Left hindlimb (tissue), 1 donor: Measurements from ENCODE around the gene DDX42.

Experiments used
- DNase-seq: peaks from one replicate; pipeline ENCODE4 v3.0.0-alpha.2; 2018

The DDX42 gene, protein sequence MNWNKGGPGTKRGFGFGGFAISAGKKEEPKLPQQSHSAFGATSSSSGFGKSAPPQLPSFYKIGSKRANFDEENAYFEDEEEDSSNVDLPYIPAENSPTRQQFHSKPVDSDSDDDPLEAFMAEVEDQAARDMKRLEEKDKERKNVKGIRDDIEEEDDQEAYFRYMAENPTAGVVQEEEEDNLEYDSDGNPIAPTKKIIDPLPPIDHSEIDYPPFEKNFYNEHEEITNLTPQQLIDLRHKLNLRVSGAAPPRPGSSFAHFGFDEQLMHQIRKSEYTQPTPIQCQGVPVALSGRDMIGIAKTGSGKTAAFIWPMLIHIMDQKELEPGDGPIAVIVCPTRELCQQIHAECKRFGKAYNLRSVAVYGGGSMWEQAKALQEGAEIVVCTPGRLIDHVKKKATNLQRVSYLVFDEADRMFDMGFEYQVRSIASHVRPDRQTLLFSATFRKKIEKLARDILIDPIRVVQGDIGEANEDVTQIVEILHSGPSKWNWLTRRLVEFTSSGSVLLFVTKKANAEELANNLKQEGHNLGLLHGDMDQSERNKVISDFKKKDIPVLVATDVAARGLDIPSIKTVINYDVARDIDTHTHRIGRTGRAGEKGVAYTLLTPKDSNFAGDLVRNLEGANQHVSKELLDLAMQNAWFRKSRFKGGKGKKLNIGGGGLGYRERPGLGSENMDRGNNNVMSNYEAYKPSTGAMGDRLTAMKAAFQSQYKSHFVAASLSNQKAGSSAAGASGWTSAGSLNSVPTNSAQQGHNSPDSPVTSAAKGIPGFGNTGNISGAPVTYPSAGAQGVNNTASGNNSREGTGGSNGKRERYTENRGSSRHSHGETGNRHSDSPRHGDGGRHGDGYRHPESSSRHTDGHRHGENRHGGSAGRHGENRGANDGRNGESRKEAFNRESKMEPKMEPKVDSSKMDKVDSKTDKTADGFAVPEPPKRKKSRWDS

DNA sequence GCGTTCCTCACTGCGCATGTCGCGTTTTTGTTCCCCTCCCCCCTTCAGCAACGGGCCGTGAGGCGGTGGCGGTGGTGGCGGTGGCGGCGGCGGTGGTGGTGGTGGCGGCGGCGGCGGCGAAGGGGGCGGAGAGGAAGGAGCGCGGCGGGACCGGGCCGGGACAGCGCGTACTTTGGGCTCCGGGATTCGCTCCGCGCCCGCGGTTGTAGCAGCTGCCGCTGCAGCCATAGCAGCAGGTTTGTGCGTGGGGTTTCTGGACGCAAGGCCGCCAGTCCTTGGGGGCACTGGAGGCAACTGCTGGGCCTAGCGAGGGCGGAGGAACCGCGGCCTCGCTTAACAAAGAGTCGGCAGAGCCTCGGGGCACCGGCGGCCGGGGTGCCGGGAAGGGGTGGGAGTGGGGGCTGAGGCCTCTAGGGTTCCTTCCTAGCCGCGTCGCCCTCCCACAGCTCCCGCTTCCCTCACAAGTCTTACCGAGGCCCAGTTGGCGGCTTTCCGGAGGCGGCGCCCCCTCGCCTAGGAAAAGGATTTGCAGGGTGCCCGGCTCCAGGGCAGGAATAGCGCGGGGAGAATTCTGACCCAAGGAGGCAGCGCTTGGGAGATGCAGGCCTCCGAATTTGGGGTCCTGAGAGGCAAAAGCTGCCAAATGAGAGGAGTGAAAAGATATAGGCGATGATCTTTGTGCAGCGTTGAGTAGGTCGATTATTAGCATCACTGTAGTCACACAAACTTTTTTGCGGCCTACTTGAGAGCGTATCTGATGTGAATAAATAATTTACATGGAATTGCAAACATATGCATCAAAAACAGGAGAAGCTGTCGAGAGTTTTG, at the start of gene DDX42:
DDX42 (plus strand) TSS at position 30 of the 828 bp plus-strand sequence. CDS start 12,880 bp downstream, outside the sequence.
- DNase-seq: peak; percentile 79

DNA sequence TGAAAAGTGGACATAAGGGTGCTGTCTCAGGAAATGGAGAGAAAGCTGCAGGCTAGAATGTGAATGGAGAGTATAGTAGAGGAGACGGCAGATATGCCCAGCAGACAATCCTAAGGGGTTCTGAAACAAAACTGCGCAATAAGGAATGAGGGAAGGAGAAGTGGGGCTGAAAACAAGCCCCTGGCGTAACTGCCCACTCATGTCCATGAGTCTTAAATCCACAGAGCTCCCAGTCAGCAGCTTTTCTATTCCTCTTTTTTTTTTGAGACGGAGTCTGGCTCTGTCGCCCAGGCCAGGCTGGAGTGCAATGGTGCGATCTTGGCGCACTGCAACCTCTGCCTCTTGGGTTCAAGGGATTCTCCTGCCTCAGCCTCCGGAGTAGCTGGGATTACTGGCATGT, 38.3 kb upstream of the DDX42 start:
- DNase-seq: no peak

DNA sequence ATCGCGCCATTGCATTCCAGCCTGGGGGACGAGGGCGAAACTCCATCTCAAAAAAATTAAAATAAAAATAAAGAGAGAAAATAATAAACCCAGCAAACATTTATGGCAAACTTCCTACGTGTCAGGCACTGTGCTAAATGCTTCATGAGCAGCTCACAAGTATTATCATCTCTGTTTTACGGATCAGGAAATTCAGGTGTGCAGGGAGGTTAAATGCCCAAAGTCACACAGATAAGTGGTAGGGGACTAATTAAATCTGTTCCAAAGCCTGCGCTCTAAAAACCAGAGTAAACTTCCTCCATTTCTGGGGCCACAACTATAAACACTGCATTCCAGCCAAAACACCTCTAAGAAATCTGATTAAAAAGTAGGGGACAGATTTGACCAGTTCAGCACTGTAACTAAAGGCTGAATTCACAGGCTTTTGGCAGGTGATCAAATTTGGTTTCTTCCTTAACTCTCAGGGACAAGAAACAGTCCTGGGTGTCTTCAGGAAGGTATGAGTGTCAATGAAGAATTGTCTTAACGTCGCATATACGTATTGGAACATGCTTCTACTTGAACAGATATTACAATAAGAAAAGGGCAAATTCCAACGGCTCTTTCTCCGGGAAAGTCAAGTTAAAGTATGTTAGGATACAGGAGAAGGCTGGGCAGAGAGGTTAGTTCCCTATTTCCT, 33.4 kb upstream of the DDX42 start:
- DNase-seq: no peak

DNA sequence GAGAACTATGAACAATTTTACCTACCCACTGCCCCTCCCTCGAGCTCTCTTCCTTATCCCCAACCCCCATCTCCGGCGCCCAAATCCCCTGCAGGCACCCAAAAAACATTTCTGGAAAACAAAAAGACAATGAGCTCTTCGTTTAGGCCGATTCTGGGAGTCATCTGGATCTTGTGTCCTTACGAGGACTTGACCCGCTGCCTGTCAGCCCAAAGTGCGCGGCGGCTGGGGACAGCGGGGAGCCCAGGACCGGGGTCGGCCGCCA, 32.9 kb upstream of the DDX42 start:
- no peak for DNase-seq

DNA sequence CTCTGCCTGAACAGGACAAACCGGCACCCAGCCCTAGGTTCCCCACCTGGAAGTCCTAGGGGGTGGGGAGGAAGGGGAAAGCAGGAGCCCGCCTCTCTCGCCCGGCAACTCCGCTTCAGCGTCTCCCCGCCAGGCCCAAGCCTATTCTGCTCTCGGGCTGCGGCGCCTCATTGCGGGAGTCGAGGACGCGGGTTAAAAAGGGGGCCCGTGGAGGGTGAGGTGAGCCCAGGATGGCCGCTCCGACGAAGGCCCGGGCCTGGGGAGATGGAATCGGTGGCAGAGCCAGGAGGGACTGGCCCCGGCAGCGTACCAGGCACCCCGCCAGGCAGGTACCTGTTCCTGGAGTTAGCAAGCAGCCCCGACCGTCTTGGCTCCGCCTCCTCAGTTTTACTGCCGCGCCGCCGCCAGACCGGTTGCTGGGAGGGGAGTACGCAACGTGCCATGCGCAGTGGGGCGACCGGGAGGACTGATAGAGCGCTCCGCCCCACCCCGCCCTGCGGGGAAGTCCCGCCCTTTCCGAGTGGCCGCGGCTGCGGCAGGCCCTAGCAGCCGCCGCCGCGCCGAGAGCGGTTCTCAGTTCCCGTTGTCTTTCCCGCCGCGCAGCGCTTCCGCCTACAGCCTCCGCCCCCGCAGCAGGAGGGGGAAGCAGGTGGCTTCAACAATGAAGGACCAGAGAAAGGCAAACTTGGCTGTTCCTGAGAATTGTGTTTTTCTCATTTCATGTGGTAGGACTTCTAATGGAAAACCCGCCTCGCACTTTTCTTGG, 32.4 kb upstream of the DDX42 start, which contains the start of gene STRADA:
STRADA (minus strand) TSS at position 392 of the 766 bp plus-strand sequence. CDS start 13,430 bp downstream, outside the sequence.
- DNase-seq: peak; percentile 98

DNA sequence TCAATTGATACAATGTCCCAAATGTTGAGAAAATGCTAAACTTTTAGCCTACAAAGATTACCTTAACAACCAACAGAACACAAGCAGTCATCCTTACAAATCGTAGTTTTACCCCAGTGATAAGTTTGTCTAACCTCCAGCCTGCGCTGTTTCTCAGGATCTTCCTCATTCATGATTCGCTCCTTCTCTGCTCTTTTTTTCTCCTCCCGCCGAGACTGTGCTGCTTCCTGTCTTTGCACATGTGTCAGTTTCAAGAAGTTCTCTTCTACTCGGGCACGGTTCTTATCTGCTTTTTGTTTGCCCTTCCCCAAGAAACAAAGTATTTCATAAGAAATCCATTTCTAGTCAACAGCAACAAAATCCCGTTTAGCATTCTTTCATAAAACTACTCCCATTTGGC, 22.2 kb upstream of the DDX42 start:
- DNase-seq: no peak

DNA sequence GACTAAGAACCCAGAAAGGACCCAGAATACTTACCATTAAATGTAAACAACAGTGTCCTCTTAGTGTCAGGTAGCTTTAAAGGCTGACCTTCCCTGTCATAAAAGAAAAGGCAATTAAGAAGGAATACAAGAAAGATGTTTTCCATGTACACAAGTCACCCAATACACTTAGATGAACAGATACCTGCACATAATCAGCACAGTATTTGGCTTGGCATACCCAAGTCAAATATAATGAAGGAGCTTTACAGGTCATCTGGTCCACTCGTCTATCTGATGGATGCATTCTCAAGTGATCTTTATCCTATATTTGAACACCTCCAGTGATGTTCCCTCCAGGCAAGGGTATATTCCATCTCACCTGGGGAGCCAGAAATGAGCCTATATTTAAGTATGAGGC, 21.3 kb upstream of the DDX42 start:
- DNase-seq: no peak

DNA sequence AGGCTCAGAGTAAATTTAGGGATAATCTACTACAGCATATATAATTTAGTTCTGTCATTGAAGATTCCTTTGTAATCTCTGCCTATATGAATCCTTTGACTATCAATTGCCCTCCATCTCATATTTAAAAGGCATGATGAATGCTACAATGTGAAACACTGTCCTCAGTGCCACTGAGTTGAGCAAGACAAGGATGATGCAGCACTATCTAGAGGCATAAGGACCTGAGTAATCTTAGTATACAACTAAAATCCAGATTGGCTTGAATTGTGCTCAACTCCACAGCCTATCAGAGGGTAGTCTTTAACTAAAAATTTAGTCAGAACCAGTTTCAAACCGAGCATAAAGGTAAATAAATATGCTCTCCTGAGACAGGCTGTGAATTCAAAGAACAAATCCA, 20.8 kb upstream of the DDX42 start:
- no peak for DNase-seq

DNA sequence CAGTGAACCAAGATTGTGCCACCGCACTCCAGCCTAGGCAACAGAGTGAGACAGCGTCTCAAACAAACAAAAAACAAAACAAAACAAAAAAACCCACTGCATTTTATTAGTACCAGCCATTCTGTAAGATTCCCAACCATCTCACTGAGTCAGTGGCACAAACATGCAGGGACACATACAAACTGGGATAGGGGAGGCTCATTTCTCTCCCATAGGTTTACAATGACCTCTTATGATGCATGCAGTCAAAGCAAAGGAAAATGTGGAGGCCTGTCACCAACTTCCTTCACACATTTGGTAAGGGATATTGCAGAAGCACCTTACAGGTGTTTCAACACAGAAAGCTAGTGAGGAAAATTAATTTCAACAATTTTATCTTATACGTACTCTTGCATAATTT, 19.9 kb upstream of the DDX42 start:
- DNase-seq: no peak

DNA sequence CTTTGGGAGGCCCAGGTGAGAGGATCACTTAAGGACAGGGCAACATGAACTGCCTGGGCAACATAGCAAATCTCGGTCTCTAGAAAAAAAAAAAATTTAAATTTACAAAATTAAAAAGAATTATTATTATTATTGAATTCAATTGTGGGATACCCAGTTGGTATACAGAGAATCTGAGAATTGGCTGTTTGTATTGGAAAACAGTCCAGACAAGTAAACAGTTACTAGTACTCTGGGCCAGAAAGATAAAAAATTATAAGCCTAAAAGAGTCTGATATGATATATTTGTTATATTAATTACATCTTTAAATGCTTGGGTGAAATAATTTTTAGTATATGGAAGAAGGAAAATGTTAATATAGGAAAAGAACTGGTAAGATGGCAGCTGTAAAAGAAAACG, 15.5 kb upstream of the DDX42 start:
- DNase-seq: no peak

DNA sequence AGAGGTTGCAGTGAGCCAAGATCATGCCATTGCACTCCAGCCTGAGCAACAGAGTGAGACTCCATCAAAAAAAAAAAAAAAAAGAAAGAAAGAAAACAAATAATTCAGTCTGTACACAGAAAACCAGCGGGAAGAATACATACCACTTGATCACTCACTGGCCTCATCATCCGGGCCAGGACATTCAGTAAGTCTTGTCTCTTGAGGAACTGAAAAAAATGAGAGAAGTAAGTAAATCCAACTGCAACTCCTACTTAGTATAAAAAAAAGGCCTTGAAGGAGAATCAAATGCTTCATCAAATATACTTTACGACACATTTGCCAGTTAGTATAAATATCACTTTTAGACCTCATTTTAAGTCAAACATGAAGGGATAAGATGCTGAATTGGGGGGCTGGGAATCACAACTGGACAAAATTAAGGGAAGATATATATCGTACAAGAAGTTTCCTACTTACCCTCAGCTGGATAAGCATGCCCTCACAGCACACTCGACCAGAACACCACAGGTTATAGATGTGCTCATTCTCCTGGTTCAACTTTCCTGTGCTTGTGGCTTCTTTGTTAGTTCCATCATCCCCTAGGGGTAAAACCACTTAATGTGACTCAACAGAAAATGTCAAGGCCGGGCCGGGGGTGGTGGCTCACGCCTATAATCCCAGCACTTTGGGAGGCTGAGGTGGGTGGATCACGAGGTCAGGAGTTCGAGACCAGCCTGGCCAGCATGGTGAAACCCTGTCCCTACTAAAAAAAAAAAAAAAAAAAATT, 13.0 kb upstream of the DDX42 start:
- DNase-seq: no peak

DNA sequence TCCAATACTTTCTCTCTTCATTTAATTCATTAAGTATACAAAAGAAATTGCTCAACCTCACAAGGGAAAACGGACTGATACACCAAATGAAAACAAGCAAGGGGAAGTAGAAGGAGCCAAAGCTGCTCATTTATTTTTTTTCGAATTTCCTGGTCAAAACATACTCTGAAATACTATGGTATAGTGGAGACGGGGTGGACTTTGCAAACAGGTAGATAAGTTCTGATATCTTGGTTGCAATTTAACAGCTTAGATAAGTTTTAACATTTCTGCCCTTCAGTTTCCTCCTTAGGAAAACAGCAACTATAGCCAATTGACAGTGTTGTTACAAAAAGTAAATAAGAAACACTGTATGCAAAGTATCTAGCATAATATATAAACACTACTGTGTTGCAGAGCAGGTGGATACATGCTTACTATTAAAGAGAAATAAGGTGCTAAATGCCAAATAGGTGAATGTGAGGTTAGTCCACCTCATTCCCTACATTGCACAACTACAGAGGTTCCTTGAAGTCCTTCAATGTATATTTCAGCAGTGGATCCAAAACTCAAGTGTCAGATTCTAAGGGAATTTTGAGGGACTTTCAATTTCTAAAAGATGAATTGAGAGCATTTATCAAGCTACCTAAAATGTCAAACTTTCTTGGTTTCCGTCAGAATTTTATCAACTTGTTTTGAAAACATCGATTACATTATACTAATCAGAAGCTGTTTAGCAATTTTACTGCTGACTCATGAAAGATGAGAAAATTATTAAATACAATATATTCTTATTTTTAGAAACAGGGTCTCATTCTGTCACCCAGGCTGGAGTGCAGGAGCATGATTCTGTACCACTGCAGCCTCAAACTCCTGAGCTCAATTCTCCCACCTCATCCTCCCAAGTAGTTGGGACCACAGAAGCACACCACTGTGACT, 11.6 kb upstream of the DDX42 start:
- no peak for DNase-seq

DNA sequence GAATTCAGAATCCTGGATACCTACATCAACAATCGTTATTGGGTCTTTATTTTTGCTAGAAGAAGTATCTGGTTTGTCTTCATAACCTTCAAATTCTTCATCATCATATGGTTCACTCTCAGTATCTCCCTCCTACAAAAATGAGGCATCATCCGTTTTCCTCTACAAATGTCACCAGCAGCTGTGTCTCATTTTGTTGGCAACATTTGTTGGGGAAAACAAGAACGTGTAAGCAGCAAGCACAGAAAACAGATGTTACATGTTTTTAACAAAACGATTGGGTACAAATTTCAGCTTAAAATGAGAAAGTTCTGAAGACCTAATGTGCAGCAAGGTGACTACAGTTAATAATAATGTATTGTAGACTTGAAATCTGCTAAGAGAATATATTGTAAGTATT, 9.3 kb upstream of the DDX42 start:
- DNase-seq: no peak

DNA sequence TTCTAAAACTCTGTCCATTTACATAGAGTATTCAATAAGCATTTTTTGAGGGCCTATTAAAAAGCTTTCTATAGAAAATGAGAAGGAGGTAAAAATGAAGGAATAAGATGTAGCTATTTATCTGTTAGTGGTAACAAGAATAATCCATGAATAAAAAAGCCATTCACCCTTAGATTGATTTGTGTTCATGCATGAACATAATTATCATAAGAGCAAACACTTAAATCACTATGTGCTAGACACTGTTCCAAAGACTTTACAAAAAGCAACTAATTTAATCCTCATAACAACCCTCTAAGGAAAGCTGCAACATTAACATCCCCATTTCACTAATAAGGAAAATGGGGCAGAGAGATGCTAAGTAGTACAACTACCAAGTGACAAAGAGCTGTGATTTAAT, 7.2 kb upstream of the DDX42 start:
- no peak for DNase-seq

DNA sequence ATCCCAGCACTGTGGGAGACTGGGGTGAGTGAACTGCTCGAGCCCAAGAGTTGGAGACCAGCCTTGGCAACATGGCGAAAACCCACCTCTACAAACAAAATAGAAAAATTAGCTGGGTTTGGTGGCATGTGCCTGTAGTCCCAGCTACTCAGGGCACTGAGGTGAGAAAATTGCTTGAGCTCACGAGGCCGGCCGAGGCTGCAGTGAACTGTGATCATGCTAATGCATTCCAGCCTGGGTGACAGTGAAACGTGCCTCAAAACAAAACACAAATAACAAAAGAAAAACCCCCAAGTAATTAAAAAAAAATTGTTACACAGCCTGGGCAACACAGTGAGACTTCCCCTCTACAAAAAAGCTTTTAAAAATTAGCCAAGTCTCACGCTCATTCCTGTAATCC, 5.5 kb upstream of the DDX42 start:
- DNase-seq: no peak

DNA sequence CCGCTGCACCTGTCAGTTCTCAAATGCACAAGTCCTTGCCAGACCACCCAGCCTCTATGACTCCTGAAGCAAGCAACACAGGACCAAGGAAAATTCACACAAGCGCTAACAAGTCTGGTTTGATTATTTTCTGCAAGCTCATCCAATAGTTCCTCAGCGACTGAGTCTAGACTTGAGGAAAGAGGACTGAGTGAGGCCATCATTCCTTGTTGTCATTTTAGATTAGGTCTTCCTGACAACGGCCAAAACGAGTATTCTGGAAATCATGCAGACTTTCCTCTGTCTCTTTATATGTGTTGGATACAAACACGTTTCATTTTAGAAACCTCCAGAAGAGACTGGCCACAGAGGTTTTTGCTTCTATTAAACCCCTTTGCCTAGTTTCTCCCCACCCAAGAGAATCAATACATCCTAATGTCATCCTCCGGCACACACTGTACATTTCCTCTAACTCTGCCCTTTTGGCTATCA, 1.1 kb upstream of the DDX42 start:
- no peak for DNase-seq

DNA sequence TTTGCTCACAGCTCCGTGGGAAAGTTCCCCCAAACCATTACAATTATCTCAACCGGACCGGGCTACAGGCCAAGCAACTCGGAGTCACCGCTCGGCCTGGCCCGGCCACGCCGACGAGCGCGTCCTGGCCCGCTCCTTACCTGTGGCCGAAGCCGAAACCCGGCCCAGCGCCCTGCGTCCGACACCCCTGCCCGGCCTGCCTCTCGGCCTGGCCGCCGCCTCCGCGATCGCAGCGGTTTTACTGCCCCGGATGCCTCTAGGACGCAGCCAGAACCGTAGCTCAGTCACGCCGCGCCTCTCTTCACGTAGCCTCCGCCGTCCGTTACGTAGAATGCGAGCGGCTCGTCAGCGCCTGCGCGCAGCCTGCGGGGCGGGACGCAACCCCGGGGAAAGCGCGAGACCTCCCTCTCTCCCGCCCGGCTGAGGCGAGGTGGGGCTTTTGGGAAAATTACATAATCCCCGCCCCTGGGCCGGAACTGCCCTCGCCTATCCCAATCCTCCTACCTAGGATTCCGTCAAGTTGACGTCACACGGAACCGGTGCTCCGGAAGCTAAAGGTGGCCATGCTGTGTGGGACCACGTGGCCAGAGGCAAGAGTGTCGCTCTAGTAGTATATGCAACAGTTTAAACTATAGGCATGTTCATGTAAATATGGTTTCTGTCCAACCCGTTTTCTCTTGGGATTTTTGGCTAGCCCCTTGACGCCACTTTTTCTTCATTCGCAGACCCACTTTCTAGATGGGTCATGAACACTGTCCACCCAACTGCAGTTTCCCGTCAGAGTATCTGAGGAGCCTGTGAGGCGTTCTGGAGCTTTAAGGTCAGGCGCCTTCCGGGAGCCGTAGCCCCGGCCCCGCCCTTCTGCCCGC, 464 bp upstream of the DDX42 start, which contains the start of gene CCDC47:
CCDC47 (minus strand) TSS at position 326 of the 869 bp plus-strand sequence. CDS start 7,422 bp downstream, outside the sequence.
- peak; percentile 100 for DNase-seq

DNA sequence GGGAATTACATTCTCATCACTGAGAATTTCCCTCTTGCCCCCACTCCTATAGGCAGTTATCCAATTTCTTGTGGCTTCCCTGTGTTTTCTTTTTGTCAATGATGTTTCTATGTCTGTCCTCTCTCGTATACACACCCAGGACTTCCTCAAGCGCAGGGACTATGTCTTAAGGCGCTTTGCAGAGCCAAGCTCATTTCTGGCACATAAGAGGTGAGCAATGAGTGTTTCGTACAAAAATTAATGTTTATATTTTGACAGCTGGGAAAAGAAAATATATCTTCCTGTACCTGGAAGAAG, 947 bp downstream of the DDX42 start:
- no peak for DNase-seq

DNA sequence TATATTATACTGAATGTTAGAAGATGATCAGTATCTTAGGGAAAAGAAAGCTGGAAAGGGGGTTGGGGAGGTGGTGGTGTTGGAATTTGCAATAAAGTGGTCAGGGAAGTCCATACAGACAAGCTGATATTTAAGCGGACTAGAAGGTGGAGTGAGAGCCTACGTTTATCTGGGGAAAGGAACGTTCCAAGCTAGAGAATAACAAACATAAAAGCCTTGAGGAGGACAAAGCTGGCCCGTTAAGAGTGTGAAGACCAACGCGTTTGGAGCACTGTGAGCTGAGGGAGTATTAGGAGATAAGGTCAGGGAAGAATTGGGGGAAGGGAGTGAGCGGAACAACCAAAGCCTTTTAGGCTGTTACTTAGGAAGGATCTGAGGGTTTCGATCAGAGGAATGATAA, 1.4 kb downstream of the DDX42 start:
- DNase-seq: no peak
